Measurements from ENCODE around the gene CACNA2D3.

GRCh38 chr3:54198556-54198955, 76.2 kb downstream of the CACNA2D3 start:
- TF ChIP-seq CTCF (IDR thresholded peaks at IDR 0.05) = no peak
- no peak for TF ChIP-seq POLR2AphosphoS5 (IDR thresholded peaks at IDR 0.05; ENCODE audit: insufficient read depth in 1 of 2, low read depth in 1 of 2)
